ENCODE data around the gene IVL.

Gene IVL

GRCh38 chr1:152941037-152941711 is 32.8 kb downstream of the IVL start:
- TF ChIP-seq ZNF518A (tag by site-specific recombination; conservative IDR thresholded peaks at IDR 0.05; ENCODE audit: low read depth) (no peak), ZNF23 (tag by site-specific recombination; IDR thresholded peaks at IDR 0.05; ENCODE audit: borderline replicate concordance) (no peak), ZNF514 (tag by site-specific recombination; IDR thresholded peaks at IDR 0.05) (no peak), HIC1 (tag by site-specific recombination; IDR thresholded peaks at IDR 0.05) (no peak), WT1 (tag by site-specific recombination; IDR thresholded peaks at IDR 0.05) (no peak), TRIM28 (IDR thresholded peaks at IDR 0.05; ENCODE audit: borderline replicate concordance, low read length) (no peak)
- H3K9me3 ChIP-seq (ENCODE audit: control insufficient read depth, insufficient read depth, low read depth, low read length), result no peaks in the 10 kb centered on the region
- H3K36me3 ChIP-seq (ENCODE audit: control insufficient read depth in 2 of 2, insufficient read depth in 1 of 2, low read length in 2 of 2), result no peaks in the 10 kb centered on the region
- ChIA-PET POLR2A (no interaction called here), CTCF (no interaction called here)
- no peaks in the 10 kb centered on the region for H3K4me1 ChIP-seq (ENCODE audit: control insufficient read depth, insufficient read depth, low read length)
- no peak overlapping the region for H3K4me3 ChIP-seq (ENCODE audit: low read depth, low read length)
- no peak overlapping the region for H3K27ac ChIP-seq (ENCODE audit: extremely low read depth, low read depth, low read length)

- TF ChIP-seq ZNF311 (tag by site-specific recombination; IDR thresholded peaks at IDR 0.05; ENCODE audit: borderline replicate concordance) (no peak), ZSCAN18 (tag by site-specific recombination; IDR thresholded peaks at IDR 0.05) (no peak), ZNF433 (tag by site-specific recombination; IDR thresholded peaks at IDR 0.05; ENCODE audit: low read depth) (no peak), ZNF175 (tag by site-specific recombination; IDR thresholded peaks at IDR 0.05) (no peak), ZNF530 (tag by site-specific recombination; IDR thresholded peaks at IDR 0.05; ENCODE audit: low read depth) (no peak)
- no peak overlapping the region for H3K4me3 ChIP-seq (ENCODE audit: low read depth, low read length)
- H3K4me1 ChIP-seq (ENCODE audit: control insufficient read depth, insufficient read depth, low read length), result no peaks in the 10 kb centered on the region
- no peaks in the 10 kb centered on the region for H3K9me3 ChIP-seq (ENCODE audit: control insufficient read depth, insufficient read depth, low read depth, low read length)
- no peaks in the 10 kb centered on the region for H3K36me3 ChIP-seq (ENCODE audit: control insufficient read depth in 2 of 2, insufficient read depth in 1 of 2, low read length in 2 of 2)
- ChIA-PET POLR2A (no interaction called here), CTCF (no interaction called here)
- no peak overlapping the region for H3K27ac ChIP-seq (ENCODE audit: extremely low read depth, low read depth, low read length)
These were observed 33.8 kb downstream of the IVL start for GRCh38 chr1:152942161-152942560.

GRCh38 chr1:152946248-152946647 is 37.9 kb downstream of the IVL start:
- no peak overlapping the region for H3K27ac ChIP-seq (ENCODE audit: extremely low read depth, low read depth, low read length)
- H3K36me3 ChIP-seq (ENCODE audit: control insufficient read depth in 2 of 2, insufficient read depth in 1 of 2, low read length in 2 of 2), result no peaks in the 10 kb centered on the region
- TF ChIP-seq ZNF302 (tag by site-specific recombination; IDR thresholded peaks at IDR 0.05; ENCODE audit: low read depth), result no peak
- TF ChIP-seq ZNF707 (tag by site-specific recombination; IDR thresholded peaks at IDR 0.05), result no peak
- TF ChIP-seq KLF10 (tag by site-specific recombination; IDR thresholded peaks at IDR 0.05), result no peak
- TF ChIP-seq ZNF174 (tag by site-specific recombination; IDR thresholded peaks at IDR 0.05), result no peak
- TF ChIP-seq ZNF362 (tag by site-specific recombination; IDR thresholded peaks at IDR 0.05), result no peak
- no peak for TF ChIP-seq YY2 (tag by site-specific recombination; IDR thresholded peaks at IDR 0.05)
- TF ChIP-seq ZNF626 (tag by site-specific recombination; IDR thresholded peaks at IDR 0.05), result no peak
- TF ChIP-seq ZNF76 (tag by site-specific recombination; IDR thresholded peaks at IDR 0.05; ENCODE audit: borderline replicate concordance, low read depth), result no peak
- no peak for TF ChIP-seq GLIS2 (tag by site-specific recombination; IDR thresholded peaks at IDR 0.05)
- no peak for TF ChIP-seq SCRT1 (tag by site-specific recombination; IDR thresholded peaks at IDR 0.05; ENCODE audit: borderline replicate concordance)
- no peak overlapping the region for H3K4me3 ChIP-seq (ENCODE audit: low read depth, low read length)
- no peaks in the 10 kb centered on the region for H3K9me3 ChIP-seq (ENCODE audit: control insufficient read depth, insufficient read depth, low read depth, low read length)
- CTCF ChIA-PET, result interaction anchor here (0.6 to 1.5 kb wide), 3 partner anchors 68 to 247 kb away, joined by 4 read pairs; partner anchors contain the start of gene SMCP
- POLR2A ChIA-PET, result no interaction called here
- H3K4me1 ChIP-seq (ENCODE audit: control insufficient read depth, insufficient read depth, low read length), result no peaks in the 10 kb centered on the region
